ENCODE results near the gene KCTD20.

GRCh38 chr6:36504181-36504580 lies 61.4 kb downstream of the KCTD20 start:
- TF ChIP-seq, protein P1, sequence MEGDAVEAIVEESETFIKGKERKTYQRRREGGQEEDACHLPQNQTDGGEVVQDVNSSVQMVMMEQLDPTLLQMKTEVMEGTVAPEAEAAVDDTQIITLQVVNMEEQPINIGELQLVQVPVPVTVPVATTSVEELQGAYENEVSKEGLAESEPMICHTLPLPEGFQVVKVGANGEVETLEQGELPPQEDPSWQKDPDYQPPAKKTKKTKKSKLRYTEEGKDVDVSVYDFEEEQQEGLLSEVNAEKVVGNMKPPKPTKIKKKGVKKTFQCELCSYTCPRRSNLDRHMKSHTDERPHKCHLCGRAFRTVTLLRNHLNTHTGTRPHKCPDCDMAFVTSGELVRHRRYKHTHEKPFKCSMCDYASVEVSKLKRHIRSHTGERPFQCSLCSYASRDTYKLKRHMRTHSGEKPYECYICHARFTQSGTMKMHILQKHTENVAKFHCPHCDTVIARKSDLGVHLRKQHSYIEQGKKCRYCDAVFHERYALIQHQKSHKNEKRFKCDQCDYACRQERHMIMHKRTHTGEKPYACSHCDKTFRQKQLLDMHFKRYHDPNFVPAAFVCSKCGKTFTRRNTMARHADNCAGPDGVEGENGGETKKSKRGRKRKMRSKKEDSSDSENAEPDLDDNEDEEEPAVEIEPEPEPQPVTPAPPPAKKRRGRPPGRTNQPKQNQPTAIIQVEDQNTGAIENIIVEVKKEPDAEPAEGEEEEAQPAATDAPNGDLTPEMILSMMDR (IDR thresholded peaks at IDR 0.05; ENCODE audit: poor library complexity): no peak
- no peak for TF ChIP-seq EZH2phosphoT487 (IDR thresholded peaks at IDR 0.05; ENCODE audit: low read depth, severe bottlenecking, unreplicated experiment)
- no peak for TF ChIP-seq EZH2 (IDR thresholded peaks at IDR 0.05; ENCODE audit: borderline replicate concordance)
